GM12878 (cell line): ENCODE results near the gene MCUB. TPM values are rescaled to one million over a fixed set of nuclear protein-coding genes. Genes with fewer than 3 reads are reported as not detected.

Experiments used
- BCLAF1 ChIP-seq: fragments of 450-650 bp; IDR thresholded peaks from 2 replicates; pipeline ENCODE4 v1.6.1; 2017; ENCODE audit warnings: antibody characterized with exemption, mild to moderate bottlenecking, moderate library complexity
- ESRRA ChIP-seq: IDR thresholded peaks from 2 replicates; pipeline ENCODE4 v1.6.1; 2012; ENCODE audit warnings: mild to moderate bottlenecking, low read length, improper control_type of control experiment
- KLF5 ChIP-seq: fragments of 450-650 bp; IDR thresholded peaks from 2 replicates; pipeline ENCODE4 v1.6.1; 2014; ENCODE audit warnings: mild to moderate bottlenecking; ENCODE audit not compliant: partially characterized antibody
- MEF2B ChIP-seq: fragments of 450-650 bp; IDR thresholded peaks from 2 replicates; pipeline ENCODE4 v1.6.1; 2018; ENCODE audit warnings: mild to moderate bottlenecking, moderate library complexity; ENCODE audit not compliant: partially characterized antibody, poor library complexity, severe bottlenecking
- NFXL1 ChIP-seq: fragments of 450-650 bp; IDR thresholded peaks from 2 replicates; pipeline ENCODE4 v1.6.1; 2017; ENCODE audit warnings: antibody characterized with exemption, mild to moderate bottlenecking, borderline replicate concordance
- NKRF ChIP-seq: fragments of 450-650 bp; conservative IDR thresholded peaks from 2 replicates; pipeline ENCODE4 v1.6.1; 2017; ENCODE audit warnings: mild to moderate bottlenecking, moderate library complexity
- SREBF1 ChIP-seq: IDR thresholded peaks from 2 replicates; pipeline ENCODE4 v1.6.1; 2012; ENCODE audit warnings: mild to moderate bottlenecking, low read length
- ZNF207 ChIP-seq: fragments of 450-650 bp; IDR thresholded peaks from 2 replicates; pipeline ENCODE4 v1.6.1; 2014; ENCODE audit warnings: antibody characterized with exemption, mild to moderate bottlenecking, borderline replicate concordance
- ZNF384 ChIP-seq: IDR thresholded peaks from 2 replicates; pipeline ENCODE4 v1.6.1; 2012; ENCODE audit warnings: low read depth, mild to moderate bottlenecking, low read length, improper control_type of control experiment, borderline replicate concordance
- ZNF687 ChIP-seq: fragments of 450-650 bp; IDR thresholded peaks from 2 replicates; pipeline ENCODE4 v1.6.1; 2017; ENCODE audit warnings: mild to moderate bottlenecking, moderate library complexity
- polyA plus RNA-seq, 11 experiments: library from polyadenylated mRNA; depleted of rRNA in 4 of 11; unstranded in 6 of 11; stranded (reverse) in 5 of 11; fragments of >200 nt; fragmentation: Nextera tagmentation in 4 of 11; fragmentation: Illumina TruSeq in 1 of 11; extraction: Ambion mirVana in 4 of 11; extraction: Trizol in 1 of 11; gene quantifications; 1 replicate in 1 of 11; 2 replicates in 10 of 11; pipeline versions ENCODE4 v1.2.1 to v1.2.3, GENCODE V29; 2011 to 2016; ENCODE audit warnings: inconsistent platforms in 2 of 11, missing spikeins in 2 of 11, low read depth in 1 of 11
- total RNA-seq, 4 experiments: library from RNA; depleted of rRNA in 3 of 4; stranded (reverse); fragments of >200 nt in 3 of 4; fragmentation: Illumina TruSeq in 1 of 4; extraction: Trizol in 1 of 4; gene quantifications; 2 replicates each; pipeline versions ENCODE4 v1.2.1 to v1.2.3, GENCODE V29; 2013 to 2021
- TF ChIP-seq, protein P1 (sequence below): fragments of 450-650 bp; IDR thresholded peaks from 2 replicates; pipeline ENCODE4 v1.6.1; 2017; ENCODE audit warnings: borderline replicate concordance
- TF ChIP-seq, protein P2 (sequence below): IDR thresholded peaks from 2 replicates; pipeline ENCODE4 v1.6.1; 2011; ENCODE audit warnings: mild to moderate bottlenecking, low read depth, low read length, moderate library complexity; ENCODE audit not compliant: insufficient replicate concordance

MCUB gene
- total and polyA plus RNA-seq, 10 of the 15 experiments (the other 5 are each of a cell fraction or from before 2014, with no cell fraction given): 4.7 to 63.7 (median 39.4) TPM

- peak; percentile 32 for TF ChIP-seq ZNF687
- TF ChIP-seq, protein P1, sequence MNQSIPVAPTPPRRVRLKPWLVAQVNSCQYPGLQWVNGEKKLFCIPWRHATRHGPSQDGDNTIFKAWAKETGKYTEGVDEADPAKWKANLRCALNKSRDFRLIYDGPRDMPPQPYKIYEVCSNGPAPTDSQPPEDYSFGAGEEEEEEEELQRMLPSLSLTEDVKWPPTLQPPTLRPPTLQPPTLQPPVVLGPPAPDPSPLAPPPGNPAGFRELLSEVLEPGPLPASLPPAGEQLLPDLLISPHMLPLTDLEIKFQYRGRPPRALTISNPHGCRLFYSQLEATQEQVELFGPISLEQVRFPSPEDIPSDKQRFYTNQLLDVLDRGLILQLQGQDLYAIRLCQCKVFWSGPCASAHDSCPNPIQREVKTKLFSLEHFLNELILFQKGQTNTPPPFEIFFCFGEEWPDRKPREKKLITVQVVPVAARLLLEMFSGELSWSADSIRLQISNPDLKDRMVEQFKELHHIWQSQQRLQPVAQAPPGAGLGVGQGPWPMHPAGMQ: no peak
- TF ChIP-seq KLF5: peak; percentile 33
- TF ChIP-seq SREBF1: no peak
- TF ChIP-seq BCLAF1: no peak
- no peak for TF ChIP-seq ZNF384
- peak; percentile 61 for TF ChIP-seq NKRF
- no peak for TF ChIP-seq ESRRA
- peak; percentile 55 for TF ChIP-seq MEF2B
- 0 out of 2 replicates have a peak, but pooled peaks have one; percentile 42 for TF ChIP-seq ZNF207
- TF ChIP-seq, protein P2, sequence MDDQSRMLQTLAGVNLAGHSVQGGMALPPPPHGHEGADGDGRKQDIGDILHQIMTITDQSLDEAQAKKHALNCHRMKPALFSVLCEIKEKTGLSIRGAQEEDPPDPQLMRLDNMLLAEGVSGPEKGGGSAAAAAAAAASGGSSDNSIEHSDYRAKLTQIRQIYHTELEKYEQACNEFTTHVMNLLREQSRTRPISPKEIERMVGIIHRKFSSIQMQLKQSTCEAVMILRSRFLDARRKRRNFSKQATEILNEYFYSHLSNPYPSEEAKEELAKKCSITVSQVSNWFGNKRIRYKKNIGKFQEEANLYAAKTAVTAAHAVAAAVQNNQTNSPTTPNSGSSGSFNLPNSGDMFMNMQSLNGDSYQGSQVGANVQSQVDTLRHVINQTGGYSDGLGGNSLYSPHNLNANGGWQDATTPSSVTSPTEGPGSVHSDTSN: no peak
- no peak for TF ChIP-seq NFXL1
Measured at GRCh38 chr4:109729718-109730618, 169.9 kb downstream of the MCUB start, which contains the start of gene PLA2G12A (continued).
